Measurements from ENCODE around the gene ATP6V0A1.
"Not testable (repeated sequence)": the region's sequence is repeated elsewhere in the genome, so short reads cannot be mapped to it uniquely, and the experiment has no call there.

Gene ATP6V0A1

GRCh38 chr17:42414704-42415409, 43.8 kb upstream of the ATP6V0A1 start:
- TF ChIP-seq CTCF (IDR thresholded peaks at IDR 0.05; ENCODE audit: extremely low read depth, insufficient read depth, missing control alignments) = no peak
- in situ Hi-C loops (cut with MboI; ENCODE audit: low pct_unique_long_range_greater_than_20kb, low sequenced_read_pairs, unreplicated experiment) = no loop called here
- peak; percentile 70 for DNase-seq (ENCODE audit: low spot score)

- DNase-seq (ENCODE audit: low spot score); in situ Hi-C loops (cut with MboI; ENCODE audit: low pct_unique_long_range_greater_than_20kb, low sequenced_read_pairs, unreplicated experiment): not testable (repeated sequence)
Observed at GRCh38 chr17:42417981-42418380, 40.7 kb upstream of the ATP6V0A1 start.

GRCh38 chr17:42421136-42421506, 37.6 kb upstream of the ATP6V0A1 start:
- in situ Hi-C loops (cut with MboI; ENCODE audit: low pct_unique_long_range_greater_than_20kb, low sequenced_read_pairs, unreplicated experiment) = no loop called here
- DNase-seq (ENCODE audit: low spot score) = no peak
- TF ChIP-seq CTCF (IDR thresholded peaks at IDR 0.05; ENCODE audit: extremely low read depth, insufficient read depth, missing control alignments) = no peak

GRCh38 chr17:42421507-42422338, 37.0 kb upstream of the ATP6V0A1 start:
- TF ChIP-seq CTCF (IDR thresholded peaks at IDR 0.05; ENCODE audit: extremely low read depth, insufficient read depth, missing control alignments) = no peak

GRCh38 chr17:42422412-42422957, 36.2 kb upstream of the ATP6V0A1 start:
- peak; percentile 44 for DNase-seq (ENCODE audit: low spot score)
- in situ Hi-C loops (cut with MboI; ENCODE audit: low pct_unique_long_range_greater_than_20kb, low sequenced_read_pairs, unreplicated experiment) = no loop called here
- TF ChIP-seq CTCF (IDR thresholded peaks at IDR 0.05; ENCODE audit: extremely low read depth, insufficient read depth, missing control alignments) = no peak

More at GRCh38 chr17:42421507-42422338, 37.0 kb upstream of the ATP6V0A1 start:
- in situ Hi-C loops (cut with MboI; ENCODE audit: low pct_unique_long_range_greater_than_20kb, low sequenced_read_pairs, unreplicated experiment) = no loop called here
- peak; percentile 35 for DNase-seq (ENCODE audit: low spot score)

GRCh38 chr17:42422958-42423712, 35.5 kb upstream of the ATP6V0A1 start, which contains the start of gene CAVIN1:
Gene CAVIN1, minus strand, starts transcription at chr17:42423256. Its CDS starts 159 bp downstream, at chr17:42423097.
- in situ Hi-C loops (cut with MboI; ENCODE audit: low pct_unique_long_range_greater_than_20kb, low sequenced_read_pairs, unreplicated experiment) = no loop called here
- DNase-seq (ENCODE audit: low spot score) = peak; percentile 75
- TF ChIP-seq CTCF (IDR thresholded peaks at IDR 0.05; ENCODE audit: extremely low read depth, insufficient read depth, missing control alignments) = no peak

Measured in GM13977 (cell line).